Measurements from ENCODE around the gene ALDH3B1. TPM values are rescaled to one million over a fixed set of nuclear protein-coding genes. Genes with fewer than 3 reads are reported as not detected.

Gene ALDH3B1
- polyA plus RNA-seq, 3 donors, result 79.8 to 89.1 (median 86.7) TPM

DNA sequence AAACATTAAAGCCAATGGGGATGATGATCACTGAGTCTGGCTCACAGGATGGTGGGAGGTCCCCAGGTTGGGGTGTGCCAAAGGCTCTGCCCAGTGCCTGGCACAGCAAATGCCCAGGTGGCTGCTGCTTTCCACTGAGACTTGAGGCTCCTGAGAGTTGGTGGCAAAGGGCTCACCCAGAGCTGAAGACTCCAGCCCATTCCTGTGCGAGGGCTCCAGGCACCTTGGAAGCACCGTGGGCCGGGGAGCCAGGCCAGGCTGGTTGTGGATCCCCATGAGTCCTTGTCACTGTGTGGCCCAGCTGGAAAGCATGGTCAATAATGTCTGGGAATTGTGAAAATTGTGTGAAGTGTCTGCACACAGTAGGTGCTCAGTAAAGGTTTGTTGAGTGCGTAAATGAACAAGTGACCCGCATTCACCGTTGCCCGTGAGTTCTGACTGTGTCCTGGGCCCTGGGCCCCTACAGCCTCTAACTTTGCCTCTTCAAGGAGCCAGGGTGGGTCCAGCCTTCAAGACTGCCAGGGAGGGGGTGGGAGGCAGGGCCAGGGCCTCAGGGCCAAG, 3.4 kb upstream of the ALDH3B1 start:
- 97% methylated on average over 7 of the region's 7 CpGs for WGBS (ENCODE audit: insufficient coverage)

DNA sequence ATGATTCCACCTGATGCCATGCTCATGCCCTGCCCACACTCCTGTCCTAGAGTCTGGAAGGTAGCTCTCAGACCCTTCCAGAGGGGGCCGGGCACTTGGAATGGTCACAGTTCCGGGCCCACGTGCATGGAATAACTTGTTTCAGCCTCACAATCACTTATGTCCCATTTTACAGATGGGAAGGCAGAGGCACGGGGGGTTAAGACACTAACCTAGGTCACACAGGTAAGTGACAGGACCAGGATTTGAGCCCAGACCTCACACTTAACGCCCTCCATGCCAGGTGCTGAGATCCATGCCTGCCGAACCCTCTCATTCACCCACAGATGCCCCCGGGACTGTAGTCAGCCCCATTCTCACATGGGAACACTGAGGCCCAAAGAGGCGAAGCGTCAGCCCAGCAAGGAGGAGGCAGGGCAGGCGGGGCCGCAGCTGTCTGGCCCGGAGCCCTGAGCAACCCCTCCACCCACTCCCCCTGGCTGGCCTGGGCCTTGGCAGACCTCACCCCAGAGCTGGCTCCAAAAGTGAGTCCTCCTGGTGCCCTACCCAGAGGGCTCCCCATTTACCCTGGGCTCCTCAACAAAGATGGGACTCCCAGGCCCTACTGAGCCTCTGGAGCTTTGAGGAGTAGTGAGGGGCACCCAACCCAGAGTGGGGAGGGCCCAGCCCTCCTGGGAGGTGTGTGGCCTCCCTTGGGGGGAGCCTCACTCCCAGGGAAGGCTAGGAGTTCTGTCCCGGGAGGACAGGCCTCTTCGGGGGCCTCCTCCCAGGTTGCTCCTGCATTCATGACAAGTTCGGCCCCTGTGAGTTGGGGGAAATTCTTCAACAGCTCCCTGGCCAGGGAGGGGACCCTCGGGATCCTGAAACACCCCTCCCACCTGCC, 2.4 kb upstream of the ALDH3B1 start:
- H3K79me2 ChIP-seq (ENCODE audit: insufficient read depth, low read length), result peaks cover 53% of the 10 kb centered on the region
- peaks cover 0 to 6% of the 10 kb centered on the region in 2 donors for H3K36me3 Mint-ChIP-seq
- H3K9me3 Mint-ChIP-seq, result no peaks in the 10 kb centered on the region
- H3K4me2 ChIP-seq (replicated peaks; ENCODE audit: extremely low read depth, low read length, poor library complexity, severe bottlenecking), result peak overlapping the region; percentile 94
- peaks cover 66% of the 10 kb centered on the region for H3K4me1 Mint-ChIP-seq
- H3K4me1 ChIP-seq (ENCODE audit: control insufficient read depth in 1 of 2, insufficient read depth in 2 of 2, low read length in 2 of 2), result peaks cover 62 to 73% of the 10 kb centered on the region in 2 donors
- no peak overlapping the region for H3K27ac Mint-ChIP-seq
- no peak overlapping the region for H3K4me3 Mint-ChIP-seq
- H3K4me3 ChIP-seq (replicated peaks in 1 of 3; ENCODE audit: low read depth in 2 of 3, low read length in 3 of 3), result no peak overlapping the region
- intact Hi-C loops (cut with micrococcal nuclease), result loop anchor here in 1 of 2 donors (5.0 to 10.0 kb wide), 2 partner anchors 35 to 207 kb away; partner anchors contain the start of gene KMT5B
- peaks cover 0 to 1% (median 0%) of the 10 kb centered on the region in 3 donors for H3K27me3 Mint-ChIP-seq (ENCODE audit: low read depth in 3 of 3)
- H3K27me3 ChIP-seq (ENCODE audit: control insufficient read depth in 2 of 2, insufficient read depth in 2 of 2, low read length in 2 of 2), result no peaks in the 10 kb centered on the region
- no peak overlapping the region for H3K9ac ChIP-seq (ENCODE audit: insufficient read depth, low read length, poor library complexity, severe bottlenecking)
- H3K9me3 ChIP-seq (replicated peaks in 1 of 2; ENCODE audit: control insufficient read depth in 1 of 2, insufficient read depth in 1 of 2, low read length in 2 of 2), result no peaks in the 10 kb centered on the region
- TF ChIP-seq, protein P1, sequence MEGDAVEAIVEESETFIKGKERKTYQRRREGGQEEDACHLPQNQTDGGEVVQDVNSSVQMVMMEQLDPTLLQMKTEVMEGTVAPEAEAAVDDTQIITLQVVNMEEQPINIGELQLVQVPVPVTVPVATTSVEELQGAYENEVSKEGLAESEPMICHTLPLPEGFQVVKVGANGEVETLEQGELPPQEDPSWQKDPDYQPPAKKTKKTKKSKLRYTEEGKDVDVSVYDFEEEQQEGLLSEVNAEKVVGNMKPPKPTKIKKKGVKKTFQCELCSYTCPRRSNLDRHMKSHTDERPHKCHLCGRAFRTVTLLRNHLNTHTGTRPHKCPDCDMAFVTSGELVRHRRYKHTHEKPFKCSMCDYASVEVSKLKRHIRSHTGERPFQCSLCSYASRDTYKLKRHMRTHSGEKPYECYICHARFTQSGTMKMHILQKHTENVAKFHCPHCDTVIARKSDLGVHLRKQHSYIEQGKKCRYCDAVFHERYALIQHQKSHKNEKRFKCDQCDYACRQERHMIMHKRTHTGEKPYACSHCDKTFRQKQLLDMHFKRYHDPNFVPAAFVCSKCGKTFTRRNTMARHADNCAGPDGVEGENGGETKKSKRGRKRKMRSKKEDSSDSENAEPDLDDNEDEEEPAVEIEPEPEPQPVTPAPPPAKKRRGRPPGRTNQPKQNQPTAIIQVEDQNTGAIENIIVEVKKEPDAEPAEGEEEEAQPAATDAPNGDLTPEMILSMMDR (IDR thresholded peaks at IDR 0.05), result no peak
- DNase-seq, result no peak
- H3K27ac ChIP-seq (ENCODE audit: low read depth in 1 of 2, low read length in 2 of 2), result no peak overlapping the region
- WGBS (ENCODE audit: insufficient coverage), result over 99% methylated on average over 7 of the region's 16 CpGs
- H4K20me1 ChIP-seq (ENCODE audit: insufficient read depth, low read length), result peaks cover 33% of the 10 kb centered on the region
- H3K36me3 ChIP-seq (replicated peaks in 1 of 2; ENCODE audit: control insufficient read depth in 1 of 2, insufficient read depth in 2 of 2, low read length in 2 of 2), result no peaks in the 10 kb centered on the region
- no peak overlapping the region for H2AFZ ChIP-seq (ENCODE audit: insufficient read depth, low read depth, low read length, poor library complexity, severe bottlenecking)

More for the DNA sequence above, 3.4 kb upstream of the ALDH3B1 start:
- Mint-ChIP-seq H3K4me1 (peaks cover 66% of the 10 kb centered on the region), H3K36me3 (peaks cover 10 to 14% of the 10 kb centered on the region in 2 donors), H3K27me3 (ENCODE audit: low read depth in 3 of 3) (peaks cover 0 to 1% (median 0%) of the 10 kb centered on the region in 3 donors), H3K4me3 (no peak overlapping the region), H3K27ac (no peak overlapping the region), H3K9me3 (no peaks in the 10 kb centered on the region)
- no peak overlapping the region for H3K27ac ChIP-seq (ENCODE audit: low read depth in 1 of 2, low read length in 2 of 2)
- no peaks in the 10 kb centered on the region for H3K27me3 ChIP-seq (ENCODE audit: control insufficient read depth in 2 of 2, insufficient read depth in 2 of 2, low read length in 2 of 2)
- DNase-seq, result no peak
- peaks cover 62 to 73% of the 10 kb centered on the region in 2 donors for H3K4me1 ChIP-seq (ENCODE audit: control insufficient read depth in 1 of 2, insufficient read depth in 2 of 2, low read length in 2 of 2)
- intact Hi-C loops (cut with micrococcal nuclease), result loop anchor here in 1 of 2 donors (5.0 to 10.0 kb wide), 2 partner anchors 36 to 208 kb away; partner anchors contain the start of gene KMT5B
- H3K4me3 ChIP-seq (replicated peaks in 1 of 3; ENCODE audit: low read depth in 2 of 3, low read length in 3 of 3), result no peak overlapping the region
- H2AFZ ChIP-seq (ENCODE audit: insufficient read depth, low read depth, low read length, poor library complexity, severe bottlenecking), result no peak overlapping the region
- TF ChIP-seq, protein P1 (IDR thresholded peaks at IDR 0.05), result no peak
- peaks cover 0 to 6% of the 10 kb centered on the region in 2 donors for H3K36me3 ChIP-seq (replicated peaks in 1 of 2; ENCODE audit: control insufficient read depth in 1 of 2, insufficient read depth in 2 of 2, low read length in 2 of 2)
- H4K20me1 ChIP-seq (ENCODE audit: insufficient read depth, low read length), result peaks cover 34% of the 10 kb centered on the region
- H3K4me2 ChIP-seq (replicated peaks; ENCODE audit: extremely low read depth, low read length, poor library complexity, severe bottlenecking), result no peak overlapping the region
- peaks cover 53% of the 10 kb centered on the region for H3K79me2 ChIP-seq (ENCODE audit: insufficient read depth, low read length)
- H3K9ac ChIP-seq (ENCODE audit: insufficient read depth, low read length, poor library complexity, severe bottlenecking), result no peak overlapping the region
- no peaks in the 10 kb centered on the region for H3K9me3 ChIP-seq (replicated peaks in 1 of 2; ENCODE audit: control insufficient read depth in 1 of 2, insufficient read depth in 1 of 2, low read length in 2 of 2)

All from CD14-positive monocyte (primary cell).